Renal pelvis (tissue), 4 donors: ENCODE results near the gene CCNL1. TPM values are rescaled to one million over a fixed set of nuclear protein-coding genes. Genes with fewer than 3 reads are reported as not detected.

Experiments used
- DNase-seq: peaks from one replicate; pipeline ENCODE4 v3.0.0-alpha.2; 2013
- polyA plus RNA-seq, 3 donors: library from polyadenylated mRNA; unstranded; fragments of 120-200 nt; gene quantifications; one replicate each; pipeline ENCODE4 v1.2.1, GENCODE V29; 2013; ENCODE audit not compliant: insufficient read length in 3 of 3

Gene CCNL1
- polyA plus RNA-seq, 3 donors = 138 to 169 (median 168) TPM

- no peak for DNase-seq
Observed at GRCh38 chr3:157127831-157128767, 31.8 kb downstream of the CCNL1 start.

- DNase-seq = no peak
Observed at GRCh38 chr3:157127268-157127667, 32.7 kb downstream of the CCNL1 start.

DNA sequence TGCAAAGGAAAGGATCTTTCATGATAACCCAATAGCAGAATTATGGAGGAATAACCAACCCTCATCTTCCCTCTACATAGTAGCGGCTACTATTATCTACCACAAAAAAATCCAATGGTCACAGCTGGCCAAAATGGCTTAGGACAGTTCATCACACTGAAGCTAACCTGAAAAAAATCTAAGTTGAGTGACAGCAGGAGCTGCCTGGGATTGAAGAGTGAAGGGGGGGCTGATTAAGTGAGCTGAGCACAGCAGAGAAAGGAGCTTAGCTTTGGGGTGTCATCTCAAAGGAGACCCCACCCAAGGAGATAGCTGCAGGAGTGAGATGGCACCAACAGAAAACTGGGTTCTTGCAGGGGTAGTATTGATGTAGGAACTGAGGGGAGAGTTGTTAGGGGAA lies 33.6 kb downstream of the CCNL1 start:
- no peak for DNase-seq

GRCh38 chr3:157125101-157125500 lies 34.8 kb downstream of the CCNL1 start:
- no peak for DNase-seq

DNA sequence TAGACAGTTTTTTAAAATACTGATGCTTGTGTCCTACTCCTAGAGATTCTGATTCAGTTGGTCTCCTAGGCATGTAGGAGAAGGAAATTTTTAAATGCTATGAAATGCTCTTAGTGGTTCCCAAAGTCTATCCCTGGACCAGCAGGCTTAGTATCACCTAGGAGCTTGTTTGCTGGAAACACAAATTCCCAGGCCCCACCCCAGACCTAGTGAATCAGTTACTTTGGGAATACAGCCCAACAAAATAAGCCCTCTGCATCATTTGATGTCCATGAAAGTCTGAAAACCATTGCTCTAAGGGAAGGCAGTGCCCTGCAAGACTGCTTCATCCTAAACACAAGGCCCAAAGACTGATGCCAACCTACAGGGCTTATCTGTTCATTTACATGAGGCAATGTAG lies 36.3 kb downstream of the CCNL1 start:
- DNase-seq = no peak

DNA sequence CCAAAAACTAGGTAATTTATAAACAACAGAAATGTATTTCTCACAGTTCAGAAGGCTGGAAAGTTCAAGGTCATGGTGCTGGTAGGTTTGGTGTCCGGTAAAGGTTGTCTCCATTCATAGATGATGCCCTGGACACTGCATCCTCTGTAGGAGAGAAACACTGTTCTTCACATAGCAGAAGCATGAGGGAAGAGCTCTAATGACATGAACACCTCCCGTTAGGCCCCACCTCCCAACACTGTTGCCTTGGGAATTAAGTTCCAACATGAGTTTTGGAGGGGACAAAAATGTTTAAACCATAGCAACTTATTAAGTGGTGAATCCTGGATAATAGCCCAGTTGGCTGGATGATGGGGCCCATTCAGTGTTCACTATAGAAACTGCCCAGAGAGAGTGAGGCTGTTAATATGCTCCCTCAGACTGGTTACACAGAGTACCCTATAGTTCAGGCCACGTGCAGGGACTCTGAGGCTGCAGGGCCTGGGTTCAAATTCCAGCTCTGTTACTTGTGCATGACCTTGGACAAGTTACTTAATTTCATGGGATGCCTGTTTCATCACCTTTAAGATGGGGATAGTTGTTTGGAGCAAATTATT lies 37.0 kb downstream of the CCNL1 start:
- no peak for DNase-seq

DNA sequence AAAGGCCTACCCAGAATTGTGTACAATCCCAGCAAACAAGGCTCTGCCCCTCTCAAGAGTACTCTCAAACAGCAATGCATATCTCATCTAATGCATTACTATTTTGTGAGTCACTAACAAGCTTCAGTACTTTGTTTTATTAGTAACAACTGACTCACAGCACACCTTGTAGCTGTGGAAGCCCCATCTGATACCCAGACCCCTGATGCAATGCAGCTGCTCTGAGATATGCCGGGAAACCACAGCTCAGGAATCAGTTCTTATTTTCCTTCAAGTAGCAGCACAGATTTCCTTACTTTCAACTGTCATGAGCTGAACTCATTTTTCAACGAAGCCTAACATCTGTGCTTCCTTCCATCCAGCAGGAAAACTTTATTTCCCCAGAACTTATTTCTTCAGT lies 37.8 kb downstream of the CCNL1 start:
- DNase-seq = no peak

DNA sequence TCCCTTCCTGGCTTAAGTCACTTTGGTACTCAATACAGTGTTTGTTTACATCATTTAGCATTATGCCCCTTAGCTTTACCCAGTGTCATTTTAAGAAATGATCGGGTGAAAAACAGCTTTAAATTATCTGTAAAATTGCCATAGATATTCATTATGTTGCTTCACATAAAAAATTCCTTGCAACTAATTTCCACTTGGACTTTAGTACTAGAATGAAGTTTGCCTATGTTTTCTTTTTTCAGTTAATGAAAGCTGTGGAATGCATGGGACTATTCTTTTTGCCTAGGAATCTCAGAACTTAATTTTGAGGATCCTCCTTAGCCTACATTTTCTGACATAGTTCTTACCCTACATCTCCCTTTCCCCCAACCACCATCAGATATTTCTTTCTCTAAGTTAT lies 38.4 kb downstream of the CCNL1 start:
- no peak for DNase-seq

- no peak for DNase-seq
Observed at GRCh38 chr3:157120071-157120892, 39.7 kb downstream of the CCNL1 start.

- no peak for DNase-seq
Observed at GRCh38 chr3:157119369-157119951, 40.5 kb downstream of the CCNL1 start.

DNA sequence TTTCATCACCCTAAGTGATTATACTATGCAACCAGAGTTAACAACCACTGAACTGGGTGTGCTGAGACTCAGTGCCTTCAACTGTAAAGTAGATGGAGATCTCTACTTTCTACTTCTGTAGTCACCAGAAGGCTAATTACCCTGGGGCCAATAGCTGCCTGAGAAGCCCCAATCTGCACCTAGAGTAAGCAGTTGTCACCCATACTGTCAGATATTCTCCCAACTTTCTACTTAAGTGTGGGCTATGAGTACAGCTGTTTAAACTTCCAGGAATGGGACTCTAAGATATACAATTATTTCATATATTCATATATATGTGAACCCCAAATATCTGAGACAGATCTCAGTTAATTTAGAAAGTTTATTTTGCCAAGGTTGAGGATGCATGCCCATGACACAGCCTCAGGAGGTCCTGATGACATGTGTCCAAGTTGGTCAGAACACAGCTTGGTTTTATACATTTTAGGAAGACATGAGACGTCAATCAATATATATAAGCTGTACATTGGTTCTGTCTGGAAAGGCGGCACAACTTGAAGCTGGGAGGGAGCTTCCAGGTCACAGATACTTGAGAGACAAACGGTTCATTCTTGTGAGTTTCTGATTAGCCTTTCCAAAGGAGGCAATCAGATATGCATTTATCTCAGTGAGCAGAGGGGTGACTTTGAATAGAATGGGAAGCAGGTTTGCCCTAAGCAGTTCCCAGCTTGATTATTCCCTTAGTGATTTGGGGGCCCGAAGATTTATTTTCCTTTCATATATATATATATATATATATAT lies 41.9 kb downstream of the CCNL1 start:
- DNase-seq = no peak

GRCh38 chr3:157117206-157117605 lies 42.7 kb downstream of the CCNL1 start:
- DNase-seq = no peak

DNA sequence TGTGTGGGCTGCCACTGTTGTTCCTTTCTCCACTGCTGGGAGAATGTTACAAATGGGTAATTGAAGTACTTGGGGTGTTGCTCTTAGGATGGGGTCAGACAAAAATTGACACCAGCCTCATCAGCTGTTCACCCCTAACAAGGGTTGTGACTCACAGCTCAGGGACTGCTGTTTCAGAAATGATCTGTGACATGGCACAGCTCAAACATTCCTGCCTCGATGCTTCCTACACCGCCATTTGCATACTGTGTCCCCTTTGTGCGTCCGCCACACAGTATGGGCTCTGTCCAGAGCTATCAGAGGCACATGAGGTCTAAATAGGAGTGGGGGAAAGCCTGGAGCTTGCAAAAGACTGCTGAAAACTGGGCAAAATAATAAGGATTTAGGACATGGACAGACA lies 43.9 kb downstream of the CCNL1 start:
- DNase-seq = no peak

DNA sequence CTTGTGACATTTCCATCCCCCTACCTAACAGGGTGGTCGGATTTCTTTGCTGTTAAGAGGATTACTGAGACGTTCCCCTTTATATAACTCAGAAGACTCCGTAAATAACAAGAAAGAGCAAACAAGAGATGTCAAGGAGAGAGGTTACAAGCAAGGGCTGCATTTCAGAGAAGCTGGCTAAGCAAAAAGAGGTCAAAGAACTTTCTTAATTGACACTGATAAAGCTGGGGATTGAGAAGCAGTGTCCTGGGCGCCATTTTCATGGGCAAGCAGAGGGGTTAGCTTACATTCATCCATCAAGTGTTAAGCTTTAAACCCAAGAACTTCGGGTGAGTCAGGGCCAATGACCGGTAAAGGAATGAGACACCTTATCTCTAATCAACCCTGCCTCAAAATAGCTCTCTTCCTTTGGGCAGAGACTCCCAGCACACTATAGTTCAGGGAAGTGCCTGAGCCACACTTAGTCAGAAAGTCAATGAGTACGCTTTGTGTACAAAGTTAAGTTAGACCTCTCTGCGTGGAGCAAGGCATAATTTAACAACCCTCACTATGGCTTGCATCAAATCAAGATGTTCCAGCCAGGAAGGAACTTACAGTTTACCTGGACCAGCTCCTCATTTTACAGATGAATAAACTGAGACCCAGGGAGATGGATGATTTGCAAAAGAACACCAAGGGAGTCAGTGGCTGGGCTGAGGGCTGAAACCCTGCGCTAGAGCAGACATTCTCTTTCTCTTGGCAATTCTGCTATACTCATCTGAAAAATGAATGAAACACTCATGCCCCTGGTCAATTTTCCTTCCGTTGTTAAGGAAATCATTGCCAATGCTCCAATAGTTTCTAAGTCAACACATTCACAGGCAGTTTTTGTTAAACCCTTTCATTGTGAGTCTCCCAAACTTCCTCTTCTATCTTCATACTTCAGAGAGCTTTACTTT lies 44.6 kb downstream of the CCNL1 start:
- no peak for DNase-seq

DNA sequence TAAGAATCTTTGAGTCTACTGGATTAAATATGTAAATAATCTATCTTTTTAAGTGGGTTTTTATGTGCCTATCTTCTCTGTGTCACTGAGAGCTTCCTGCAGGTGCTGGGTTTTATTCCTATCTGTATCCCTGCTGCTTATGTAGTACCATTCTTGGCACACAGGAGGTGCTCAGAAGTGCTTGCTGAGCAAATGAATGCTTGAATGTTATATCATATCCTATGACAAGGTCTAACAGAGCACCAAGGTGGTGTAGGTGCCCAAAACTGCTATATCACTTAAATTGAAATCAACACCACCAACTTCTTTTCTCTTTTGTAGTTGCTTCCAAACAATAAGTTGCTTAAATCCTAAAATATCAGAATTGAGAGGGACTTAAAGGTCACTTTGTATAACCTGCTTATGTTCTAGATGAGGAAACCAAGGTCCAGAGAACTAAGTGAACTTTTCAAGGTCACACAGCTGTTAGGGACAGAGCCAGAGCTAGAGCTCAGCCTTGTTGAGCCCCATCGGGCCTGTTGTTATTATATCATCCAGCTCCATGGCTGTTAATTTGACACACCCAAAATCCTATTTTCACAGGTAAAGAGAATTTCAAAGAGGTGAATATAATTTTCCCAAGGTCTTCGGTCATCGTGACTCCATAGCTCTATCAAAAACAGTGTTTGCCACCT lies 46.0 kb downstream of the CCNL1 start:
- DNase-seq = no peak

GRCh38 chr3:157112536-157112935 lies 47.4 kb downstream of the CCNL1 start:
- DNase-seq = no peak

- DNase-seq = no peak
Observed at GRCh38 chr3:157111518-157111917, 48.4 kb downstream of the CCNL1 start.

- no peak for DNase-seq
Observed at GRCh38 chr3:157110761-157111278, 49.1 kb downstream of the CCNL1 start.
